Mesodermal cell (in vitro differentiated cells): ENCODE data around the gene GABRR2.

Experiments used
- H3K27ac ChIP-seq: 2 replicates; pipeline ENCODE4 v1.7.0; 2013; ENCODE audit warnings: mild to moderate bottlenecking, low read depth, low read length, moderate library complexity; ENCODE audit not compliant: severe bottlenecking
- H3K36me3 ChIP-seq: 2 replicates; pipeline ENCODE4 v1.7.1; 2013; ENCODE audit warnings: mild to moderate bottlenecking, low read length, moderate library complexity; ENCODE audit not compliant: control insufficient read depth, insufficient read depth
- H3K4me1 ChIP-seq: one replicate; pipeline ENCODE4 v1.7.1; 2013; ENCODE audit warnings: mild to moderate bottlenecking, low read length; ENCODE audit not compliant: insufficient read depth, control insufficient read depth, poor library complexity, severe bottlenecking
- H3K4me3 ChIP-seq: 2 replicates; pipeline ENCODE4 v1.7.0; 2013; ENCODE audit warnings: low read length, control low read depth, mild to moderate bottlenecking; ENCODE audit not compliant: insufficient read depth, poor library complexity, severe bottlenecking; ENCODE audit errors: extremely low read depth
- H3K9me3 ChIP-seq: 2 replicates; pipeline ENCODE4 v1.7.1; 2013; ENCODE audit warnings: mild to moderate bottlenecking, low read length, moderate library complexity; ENCODE audit not compliant: control insufficient read depth
- WGBS, 2 experiments: methylation state at CpG; one replicate each; pipeline ENCODE4 v1.1.5; 2013; ENCODE audit warnings: missing lambda C conversion rate in 2 of 2; ENCODE audit not compliant: insufficient coverage in 2 of 2; 5-methylcytosine and 5-hydroxymethylcytosine counted together

The GABRR2 gene

DNA sequence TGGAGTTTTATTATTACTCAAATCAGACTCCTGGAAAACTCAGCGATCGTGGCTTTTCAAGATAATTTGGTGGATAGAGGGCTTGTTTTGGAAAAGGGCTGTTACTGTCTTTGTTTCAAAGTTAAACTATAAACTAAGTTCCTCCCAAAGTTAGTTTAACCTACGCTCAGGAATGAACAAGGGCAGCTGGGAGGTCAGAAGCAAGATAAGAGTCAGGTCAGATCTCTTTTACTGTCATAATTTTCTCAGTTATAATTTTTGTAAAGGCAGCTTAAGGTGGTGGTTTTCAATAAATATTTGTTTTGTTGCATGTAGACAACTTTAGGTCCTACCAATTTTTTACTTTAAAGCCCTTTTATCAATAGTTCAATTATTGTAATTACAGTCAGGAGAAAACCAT lies 9.2 kb upstream of the GABRR2 start:
- H3K36me3 ChIP-seq = peaks cover 58% of the 10 kb centered on the region
- no CpG with 5 or more reads among the region's 3 CpGs for WGBS, 2 experiments
- peaks cover 7% of the 10 kb centered on the region for H3K4me1 ChIP-seq
- H3K27ac ChIP-seq = peak overlapping the region; percentile 83
- no peak overlapping the region for H3K4me3 ChIP-seq
- H3K9me3 ChIP-seq = peaks cover 10% of the 10 kb centered on the region

DNA sequence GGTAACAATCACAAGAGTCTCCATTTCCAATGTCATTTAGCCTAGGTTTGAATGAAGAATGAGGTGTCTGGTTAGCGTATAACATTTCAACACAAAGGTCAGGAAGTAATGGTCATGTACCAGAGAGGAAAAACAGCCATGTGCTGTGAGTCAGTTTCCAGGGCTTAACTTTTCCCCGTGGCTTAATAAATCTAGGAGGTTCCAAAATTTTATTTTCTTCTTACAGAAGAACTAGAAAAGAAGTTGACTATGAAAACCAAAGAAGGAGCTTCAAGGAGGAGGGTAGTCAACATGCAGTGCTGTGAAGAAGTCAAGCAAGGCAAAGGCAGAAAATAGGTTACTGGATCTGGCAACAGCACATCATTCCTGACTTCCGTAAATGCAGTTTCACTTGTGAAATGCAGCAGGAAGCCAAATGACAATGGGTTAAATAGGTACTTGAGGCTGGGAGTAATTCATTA lies 8.4 kb upstream of the GABRR2 start:
- Histone ChIP-seq H3K36me3 (peaks cover 50% of the 10 kb centered on the region), H3K27ac (peak overlapping the region; percentile 83), H3K9me3 (peaks cover 10% of the 10 kb centered on the region), H3K4me3 (no peak overlapping the region), H3K4me1 (peaks cover 7% of the 10 kb centered on the region)
- 77 to 94% methylated on average over 2 of the region's 3 CpGs for WGBS, 2 experiments

DNA sequence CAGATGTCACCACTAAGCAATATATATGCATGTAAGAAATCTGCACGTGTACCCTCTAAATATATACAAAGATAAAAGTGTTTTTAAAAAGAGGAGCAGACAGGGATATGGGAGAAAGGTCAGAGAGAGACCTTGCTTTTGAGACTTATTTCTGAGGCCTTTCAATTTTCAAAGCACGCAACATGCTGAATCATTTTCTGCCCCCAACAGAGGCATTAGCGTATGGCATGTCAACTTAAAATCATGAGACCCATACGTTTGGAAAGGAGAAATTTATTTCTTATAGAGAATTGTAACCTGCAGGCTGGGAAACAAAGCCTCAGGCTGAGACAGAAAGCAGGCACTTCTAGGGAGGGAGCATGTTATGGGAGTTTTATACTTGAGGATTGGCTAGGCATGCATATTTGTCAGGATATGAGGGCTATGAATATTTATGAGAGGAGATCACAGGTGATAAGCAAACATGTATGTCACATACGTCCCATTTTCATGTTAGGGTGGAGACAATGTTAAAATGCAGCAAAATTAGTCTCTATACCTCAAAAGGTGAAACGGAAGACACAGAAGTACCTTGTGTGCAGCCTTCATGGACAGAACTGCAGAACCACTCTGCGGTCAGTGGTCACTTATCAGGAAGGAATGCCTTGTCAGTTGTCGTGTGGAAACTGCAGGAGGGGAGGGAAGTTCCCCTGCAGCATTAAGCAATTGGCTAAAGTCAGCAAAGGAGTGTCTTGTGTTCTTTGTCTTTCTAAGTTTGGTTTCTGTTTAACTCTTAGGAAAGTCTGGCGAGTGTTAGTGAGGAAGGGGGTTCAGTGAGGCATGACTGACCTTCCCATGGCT lies 6.3 kb upstream of the GABRR2 start:
- no peak overlapping the region for H3K27ac ChIP-seq
- peaks cover 36% of the 10 kb centered on the region for H3K36me3 ChIP-seq
- no peak overlapping the region for H3K4me3 ChIP-seq
- H3K9me3 ChIP-seq = peaks cover 10% of the 10 kb centered on the region
- peaks cover 7% of the 10 kb centered on the region for H3K4me1 ChIP-seq
- WGBS, 2 experiments = 87 to 95% methylated on average over 7 to 9 of the region's 9 CpGs

DNA sequence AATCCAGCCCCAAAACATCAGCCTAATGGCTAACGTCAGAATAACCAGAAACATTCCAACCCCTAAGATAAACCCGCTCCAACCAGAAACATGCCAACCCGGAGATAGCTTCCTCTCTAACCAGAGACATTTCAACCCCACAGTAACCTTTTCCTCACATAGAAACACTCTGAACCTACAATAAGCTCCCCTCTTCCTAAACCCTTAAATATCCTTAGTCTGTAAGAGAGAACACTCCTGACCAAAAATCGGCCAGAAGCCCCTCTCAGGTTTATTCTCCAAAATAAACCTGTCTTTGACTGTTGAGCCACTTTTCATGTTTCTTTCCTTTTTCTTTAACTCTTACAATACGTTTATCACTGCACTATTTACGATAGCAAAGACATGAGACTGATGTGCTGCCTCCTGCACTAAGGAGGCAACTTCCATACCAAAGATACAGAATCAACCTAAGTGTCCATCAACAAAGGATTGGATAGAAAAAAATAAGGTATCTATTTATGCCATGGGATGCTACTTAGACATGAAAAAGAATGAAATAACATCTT lies 5.0 kb upstream of the GABRR2 start:
- WGBS, 2 experiments = 84 to 97% methylated on average over 6 of the region's 6 CpGs
- Histone ChIP-seq H3K4me1 (peaks cover 7% of the 10 kb centered on the region), H3K9me3 (peaks cover 10% of the 10 kb centered on the region), H3K36me3 (peaks cover 25% of the 10 kb centered on the region), H3K4me3 (no peak overlapping the region), H3K27ac (no peak overlapping the region)

DNA sequence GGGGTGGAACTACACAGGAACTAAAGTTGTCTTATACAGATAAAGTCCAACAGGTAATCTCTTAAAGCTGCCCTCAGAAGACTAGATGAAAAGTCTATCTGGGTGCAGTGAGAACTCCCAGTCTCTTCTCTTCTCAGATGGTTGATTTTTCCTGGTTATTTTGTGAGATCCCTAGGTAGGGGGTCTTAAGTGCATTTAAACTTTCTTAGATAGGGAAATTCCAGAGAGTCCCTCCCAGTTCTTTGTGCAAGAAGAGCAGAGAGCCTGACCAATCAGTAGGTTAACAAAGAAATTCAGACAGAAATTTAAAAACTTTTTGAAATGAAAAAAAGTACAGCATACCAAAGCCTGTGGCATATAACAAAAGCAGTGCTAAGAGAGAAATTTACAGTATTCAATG lies 2.0 kb upstream of the GABRR2 start:
- H3K27ac ChIP-seq = no peak overlapping the region
- peaks cover 17% of the 10 kb centered on the region for H3K36me3 ChIP-seq
- peaks cover 10% of the 10 kb centered on the region for H3K9me3 ChIP-seq
- no peak overlapping the region for H3K4me3 ChIP-seq
- peaks cover 6% of the 10 kb centered on the region for H3K4me1 ChIP-seq

DNA sequence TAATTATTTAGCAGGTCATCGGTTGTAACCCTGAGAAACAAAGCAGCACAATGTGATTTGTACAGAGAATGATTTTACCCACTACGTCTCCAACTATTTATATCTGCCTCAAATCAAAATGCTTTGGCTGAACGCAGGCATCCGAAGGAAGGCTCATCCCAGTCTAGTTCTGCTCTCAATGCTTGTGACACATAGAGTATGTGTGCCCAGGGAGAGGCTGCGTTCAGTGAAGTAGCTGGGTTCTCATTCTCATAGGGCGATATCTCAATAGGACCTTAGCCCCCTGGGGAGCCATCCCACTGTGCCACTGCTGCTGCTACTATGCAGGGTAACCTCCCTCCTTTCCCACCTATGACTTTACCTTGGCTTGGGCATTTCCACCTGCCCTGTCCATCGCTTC lies 407 bp downstream of the GABRR2 start:
- Histone ChIP-seq H3K4me3 (no peak overlapping the region), H3K4me1 (peaks cover 17% of the 10 kb centered on the region), H3K27ac (no peak overlapping the region), H3K36me3 (peaks cover 7% of the 10 kb centered on the region), H3K9me3 (no peaks in the 10 kb centered on the region)
- WGBS, 2 experiments = 88 to 100% methylated on average over 5 to 6 of the region's 7 CpGs

DNA sequence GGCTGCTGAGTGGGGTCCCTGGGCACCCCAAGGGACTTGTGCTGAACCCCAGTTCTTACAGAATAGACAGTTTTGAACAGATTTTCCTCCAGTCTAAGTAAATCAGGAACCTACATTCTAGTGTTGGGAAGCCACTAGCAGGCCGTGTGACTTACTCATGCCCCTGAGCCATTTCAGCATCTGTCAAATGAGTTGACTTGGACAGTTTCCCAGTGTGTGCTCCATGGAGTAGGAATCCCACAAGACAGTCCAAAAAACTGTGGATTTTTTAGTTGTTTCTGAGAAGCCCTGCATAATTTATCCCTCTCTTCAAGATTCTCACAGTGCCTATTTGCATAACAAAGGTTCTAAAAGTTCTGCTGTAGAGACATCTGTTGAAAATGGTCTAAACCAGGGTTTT lies 2.1 kb downstream of the GABRR2 start:
- no peak overlapping the region for H3K27ac ChIP-seq

DNA sequence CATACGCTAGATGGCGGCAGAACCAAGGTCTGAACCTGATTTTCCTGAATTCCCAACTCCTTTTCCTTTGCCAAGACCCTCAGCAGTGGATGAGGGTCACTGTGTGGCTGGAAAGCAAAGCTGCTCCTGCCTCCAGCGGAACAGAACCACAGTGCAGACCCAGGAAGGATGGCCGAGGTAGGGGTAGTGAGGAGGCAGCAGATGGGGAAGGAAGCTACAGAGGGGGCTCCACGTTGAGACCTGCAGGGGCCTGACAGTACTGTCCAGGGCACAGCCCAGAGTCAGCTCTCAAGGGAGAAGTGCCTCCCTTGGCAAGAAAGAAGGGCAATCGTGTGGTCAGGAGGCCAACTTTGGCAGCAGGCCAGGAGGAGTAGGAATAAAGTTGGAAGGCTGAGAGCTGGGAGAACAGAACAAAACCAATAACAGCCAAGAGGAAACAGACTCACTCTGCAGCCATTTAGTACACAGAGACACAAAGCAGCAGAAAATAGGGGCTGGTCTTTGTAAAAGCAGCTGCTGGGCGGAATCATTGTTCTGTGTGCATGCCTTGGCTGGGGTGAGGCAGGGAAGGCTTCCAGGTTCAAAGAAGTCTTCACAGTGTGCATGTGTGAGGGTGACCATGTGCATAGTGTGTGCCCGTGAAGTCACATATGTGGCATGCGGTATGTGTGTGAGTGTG lies 3.1 kb downstream of the GABRR2 start:
- Histone ChIP-seq H3K4me1 (peaks cover 17% of the 10 kb centered on the region), H3K4me3 (no peak overlapping the region), H3K9me3 (no peaks in the 10 kb centered on the region), H3K36me3 (peaks cover 4% of the 10 kb centered on the region), H3K27ac (peak overlapping the region; percentile 50)
- WGBS, 2 experiments = 46 to 58% methylated on average over 7 to 8 of the region's 9 CpGs

More for the DNA sequence above, 2.1 kb downstream of the GABRR2 start:
- WGBS, 2 experiments = 100% methylated on average over 1 of the region's 1 CpG
- Histone ChIP-seq H3K36me3 (peaks cover 4% of the 10 kb centered on the region), H3K4me1 (peaks cover 17% of the 10 kb centered on the region), H3K9me3 (no peaks in the 10 kb centered on the region), H3K4me3 (no peak overlapping the region)

DNA sequence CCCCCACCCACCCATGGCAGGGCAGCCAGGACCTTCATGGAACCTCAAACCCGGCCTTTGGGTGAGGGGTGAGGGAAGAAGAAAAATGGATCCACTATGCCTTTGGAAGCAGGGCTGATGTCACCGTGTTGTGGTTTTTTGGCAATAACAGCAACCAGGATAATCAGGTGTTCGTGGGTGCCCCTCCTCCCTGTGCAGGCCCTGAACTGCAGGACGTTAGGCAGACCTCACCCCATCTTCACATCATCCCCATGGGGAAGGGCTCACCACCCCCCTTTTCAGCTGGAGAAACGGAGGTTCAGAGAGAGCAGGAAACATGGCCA lies 3.6 kb downstream of the GABRR2 start:
- Histone ChIP-seq H3K27ac (no peak overlapping the region), H3K4me1 (peaks cover 17% of the 10 kb centered on the region), H3K4me3 (no peak overlapping the region), H3K9me3 (no peaks in the 10 kb centered on the region), H3K36me3 (peaks cover 4% of the 10 kb centered on the region)
- 49 to 53% methylated on average over 3 to 4 of the region's 5 CpGs for WGBS, 2 experiments

DNA sequence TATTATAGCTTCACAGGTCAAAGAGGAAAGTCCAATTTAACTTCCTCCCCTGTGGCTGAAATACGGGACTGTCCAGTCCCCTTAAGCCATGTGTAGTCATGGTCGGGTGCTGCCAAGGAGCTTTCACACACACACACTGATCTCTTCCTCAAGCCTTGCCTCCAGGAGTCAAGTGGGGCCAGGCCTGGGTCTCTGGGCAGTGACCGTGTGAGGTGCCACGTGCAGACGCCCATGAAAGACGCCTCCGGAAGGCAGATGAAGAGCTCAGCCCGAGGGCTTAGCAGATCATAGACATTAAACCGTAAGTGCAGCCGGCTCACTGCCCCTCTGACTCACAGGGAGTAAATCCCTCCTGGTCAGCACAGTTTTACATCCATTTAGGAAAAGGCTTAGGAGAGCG lies 4.2 kb downstream of the GABRR2 start:
- WGBS, 2 experiments = 74 to 79% methylated on average over 9 to 10 of the region's 11 CpGs
- H3K9me3 ChIP-seq = no peaks in the 10 kb centered on the region
- H3K36me3 ChIP-seq = peaks cover 4% of the 10 kb centered on the region
- H3K4me1 ChIP-seq = peaks cover 17% of the 10 kb centered on the region
- no peak overlapping the region for H3K4me3 ChIP-seq
- H3K27ac ChIP-seq = no peak overlapping the region
